GM06990 (cell line): Measurements from ENCODE around the gene TSPAN9.

Source experiments
- DNase-seq: peaks from one replicate; pipeline ENCODE4 v3.0.0-alpha.2; 2011; ENCODE audit not compliant: insufficient read length; ENCODE audit errors: extremely low read depth
- H3K27me3 ChIP-seq: replicated peaks from 2 replicates; pipeline ENCODE4 v1.6.0; 2011; ENCODE audit warnings: low read length; ENCODE audit not compliant: control insufficient read depth, insufficient read depth
- H3K36me3 ChIP-seq: 2 replicates; pipeline ENCODE4 v1.5.1; 2011; ENCODE audit warnings: low read length; ENCODE audit not compliant: control insufficient read depth, insufficient read depth
- H3K4me3 ChIP-seq: replicated peaks from 2 replicates; pipeline ENCODE4 v1.5.1; 2011; ENCODE audit warnings: low read depth, mild to moderate bottlenecking, control low read depth, low read length
- CTCF ChIP-seq: IDR thresholded peaks from 2 replicates; pipeline ENCODE4 v1.5.1; 2011; ENCODE audit warnings: low read length, control low read depth, mild to moderate bottlenecking, inconsistent platforms; ENCODE audit not compliant: insufficient read depth, poor library complexity, severe bottlenecking

TSPAN9 gene

GRCh38 chr12:3054374-3054773 lies 22.8 kb upstream of the TSPAN9 start:
- H3K27me3 ChIP-seq, result no peaks in the 10 kb centered on the region; the same call in 1 of the 2 replicates
- DNase-seq, result no peak
- no peak overlapping the region for H3K4me3 ChIP-seq
- H3K36me3 ChIP-seq, result no peaks in the 10 kb centered on the region
- TF ChIP-seq CTCF, result no peak

GRCh38 chr12:3055026-3055703 lies 22.0 kb upstream of the TSPAN9 start:
- H3K4me3 ChIP-seq, result no peak overlapping the region
- no peaks in the 10 kb centered on the region for H3K27me3 ChIP-seq
- no peak for TF ChIP-seq CTCF
- no peak for DNase-seq
- no peaks in the 10 kb centered on the region for H3K36me3 ChIP-seq

GRCh38 chr12:3055704-3056467 lies 21.3 kb upstream of the TSPAN9 start:
- Histone ChIP-seq H3K4me3 (no peak overlapping the region), H3K27me3 (no peaks in the 10 kb centered on the region), H3K36me3 (no peaks in the 10 kb centered on the region)
- no peak for TF ChIP-seq CTCF
- no peak for DNase-seq

- H3K4me3 ChIP-seq, result no peak overlapping the region
- DNase-seq, result no peak
- no peak for TF ChIP-seq CTCF
- H3K27me3 ChIP-seq, result no peaks in the 10 kb centered on the region
- no peaks in the 10 kb centered on the region for H3K36me3 ChIP-seq
These were observed 16.1 kb upstream of the TSPAN9 start for GRCh38 chr12:3061059-3061458.

GRCh38 chr12:3061501-3062215 lies 15.5 kb upstream of the TSPAN9 start:
- TF ChIP-seq CTCF, result no peak
- Histone ChIP-seq H3K27me3 (no peaks in the 10 kb centered on the region), H3K4me3 (no peak overlapping the region), H3K36me3 (no peaks in the 10 kb centered on the region)
- no peak for DNase-seq
